ENCODE results near the gene GRAMD1B.
A peak's percentile ranks its signal among the peaks of the same experiment; 100 is the strongest.

Gene GRAMD1B

DNA sequence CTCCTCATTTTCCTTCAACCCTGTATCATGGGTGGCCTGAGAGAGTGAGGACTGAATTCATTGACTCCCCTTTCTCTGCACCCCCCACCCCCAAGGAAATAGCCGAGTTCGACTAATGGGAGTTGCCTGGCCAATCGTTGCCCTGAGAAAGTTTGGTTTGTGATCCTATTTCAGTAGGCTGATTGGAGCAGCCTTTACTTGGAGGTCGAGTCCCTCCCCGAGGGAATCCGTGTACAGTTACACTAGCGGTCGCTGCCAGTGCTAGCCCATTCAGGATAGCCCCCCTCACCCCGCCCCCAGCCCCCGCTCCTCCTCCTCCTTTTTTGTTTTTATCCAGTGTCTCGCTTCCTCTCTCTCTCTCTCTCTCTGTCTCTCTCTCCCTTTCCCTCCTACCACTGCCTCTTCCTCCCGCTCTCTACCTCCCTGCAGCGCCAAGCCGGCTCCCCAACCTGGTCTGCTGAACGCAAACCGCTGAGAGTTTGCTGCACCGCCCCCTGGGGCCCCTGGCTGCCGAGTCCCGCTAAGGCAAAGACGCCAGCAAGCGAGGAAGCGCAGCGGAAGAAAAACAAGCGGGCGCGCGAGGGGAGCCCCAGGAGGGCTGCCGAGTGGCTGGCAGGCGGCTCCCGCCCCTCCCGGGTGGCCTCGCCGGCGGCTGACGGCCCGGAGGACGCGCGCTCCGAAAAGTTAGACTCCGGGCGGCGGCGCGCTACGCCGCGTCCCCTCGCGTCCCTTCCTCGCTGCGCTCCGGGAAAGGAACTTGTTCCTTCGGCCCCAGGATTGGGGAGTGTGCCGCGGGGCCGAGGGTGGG lies at the start of gene GRAMD1B:
Gene GRAMD1B, plus strand, starts transcription at position 357 of the 808 bp plus-strand sequence. CDS start 524 bp downstream, outside the sequence.
- peak; percentile 53 for DNase-seq

DNA sequence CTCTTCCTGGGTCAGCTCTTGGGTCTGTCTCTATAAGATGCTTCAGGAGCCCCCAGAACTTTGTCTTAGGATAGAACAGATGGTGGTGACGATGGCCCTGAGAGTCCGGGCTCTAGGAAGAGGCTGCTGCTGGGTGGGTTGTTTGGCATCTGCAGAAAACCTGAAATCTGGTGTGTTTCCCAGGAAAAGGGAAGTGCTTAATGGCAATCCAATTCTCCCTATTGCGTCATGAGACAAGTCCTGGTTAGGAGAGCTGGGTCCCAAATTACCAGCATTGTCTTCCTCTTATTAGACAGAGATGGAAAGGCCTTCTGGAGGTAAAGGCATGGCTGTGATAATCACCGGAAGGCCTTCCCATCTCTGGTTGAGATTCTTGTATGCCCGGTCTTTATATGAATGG lies 48.9 kb upstream of the GRAMD1B start:
- DNase-seq = no peak

DNA sequence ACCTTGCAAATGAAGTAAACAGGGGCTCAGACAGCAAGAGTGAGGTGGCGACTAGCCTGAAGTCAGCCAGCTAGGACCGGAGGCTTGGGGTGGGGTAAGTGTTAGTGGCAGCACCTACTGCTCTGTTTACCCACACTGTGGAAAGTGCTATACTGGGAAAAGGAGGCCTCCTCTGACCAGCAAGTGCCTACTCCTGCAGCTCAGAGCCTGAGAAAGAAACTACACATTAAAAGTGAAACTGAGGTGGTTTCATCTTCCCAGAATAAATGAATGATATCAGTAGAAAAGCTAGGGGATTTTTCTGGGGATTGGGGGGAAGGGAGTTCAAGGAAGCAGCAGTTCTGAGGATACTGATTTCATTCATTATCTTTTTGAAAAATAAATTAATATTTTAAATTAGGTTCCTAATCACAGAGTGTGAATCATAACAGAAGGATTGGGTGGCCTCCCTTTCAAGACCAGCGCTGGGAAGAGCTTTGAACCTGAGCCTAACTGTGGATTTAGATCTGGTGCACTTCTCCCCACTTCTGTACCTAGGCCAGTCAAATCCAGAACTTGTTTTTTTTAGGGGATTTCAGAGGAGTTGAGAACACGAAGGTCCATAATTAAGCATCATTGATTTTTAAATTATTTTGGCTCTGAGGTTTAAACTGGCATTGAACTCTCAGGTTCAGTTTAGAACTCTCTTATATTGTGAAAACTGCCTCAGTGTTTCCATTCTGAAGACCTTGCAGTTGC lies 48.1 kb upstream of the GRAMD1B start:
- no peak for DNase-seq

DNA sequence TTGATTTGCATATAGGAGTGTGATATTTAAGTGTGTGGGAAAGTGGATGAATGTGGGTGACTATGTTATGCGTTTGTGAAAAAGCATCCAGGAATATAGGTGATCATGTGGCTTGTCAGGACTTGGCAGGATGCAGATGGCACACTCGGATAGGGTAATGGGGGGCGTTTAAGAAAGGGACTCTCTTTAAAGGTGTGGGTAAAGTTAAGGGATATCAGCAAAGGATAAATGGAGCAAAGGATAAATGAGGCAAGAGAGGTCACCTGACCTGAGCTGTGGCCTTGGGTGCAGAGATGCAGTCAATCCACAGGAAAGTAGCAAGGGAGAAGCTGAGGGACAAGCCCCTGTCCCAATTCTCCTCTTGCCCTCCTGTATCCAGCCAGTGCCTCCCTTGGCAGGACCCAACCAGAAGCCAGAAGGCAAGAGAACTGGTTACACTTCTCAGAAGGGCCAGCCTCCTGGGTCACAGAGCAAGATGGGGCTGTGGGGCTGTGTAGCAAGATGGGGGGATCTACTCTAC lies 47.5 kb upstream of the GRAMD1B start:
- no peak for DNase-seq

DNA sequence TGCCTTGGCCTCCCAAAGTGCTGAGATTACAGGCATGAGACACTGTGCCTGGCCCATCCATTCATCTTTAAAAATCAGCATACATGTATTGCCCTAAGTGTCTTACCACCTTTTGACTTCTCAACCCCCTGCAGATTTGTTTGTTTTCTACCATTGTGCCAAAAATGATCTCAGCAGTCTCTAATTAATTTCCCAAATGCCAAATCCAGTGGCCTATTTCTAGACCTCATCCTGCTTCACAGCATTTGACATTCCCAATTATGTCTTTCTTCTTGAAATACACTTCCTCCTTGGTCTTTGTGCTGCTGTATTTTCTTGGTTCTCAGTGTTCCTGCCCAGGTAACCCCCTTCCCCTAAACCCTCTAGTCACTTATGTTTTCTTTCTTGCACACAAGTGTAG lies 46.0 kb upstream of the GRAMD1B start:
- no peak for DNase-seq

DNA sequence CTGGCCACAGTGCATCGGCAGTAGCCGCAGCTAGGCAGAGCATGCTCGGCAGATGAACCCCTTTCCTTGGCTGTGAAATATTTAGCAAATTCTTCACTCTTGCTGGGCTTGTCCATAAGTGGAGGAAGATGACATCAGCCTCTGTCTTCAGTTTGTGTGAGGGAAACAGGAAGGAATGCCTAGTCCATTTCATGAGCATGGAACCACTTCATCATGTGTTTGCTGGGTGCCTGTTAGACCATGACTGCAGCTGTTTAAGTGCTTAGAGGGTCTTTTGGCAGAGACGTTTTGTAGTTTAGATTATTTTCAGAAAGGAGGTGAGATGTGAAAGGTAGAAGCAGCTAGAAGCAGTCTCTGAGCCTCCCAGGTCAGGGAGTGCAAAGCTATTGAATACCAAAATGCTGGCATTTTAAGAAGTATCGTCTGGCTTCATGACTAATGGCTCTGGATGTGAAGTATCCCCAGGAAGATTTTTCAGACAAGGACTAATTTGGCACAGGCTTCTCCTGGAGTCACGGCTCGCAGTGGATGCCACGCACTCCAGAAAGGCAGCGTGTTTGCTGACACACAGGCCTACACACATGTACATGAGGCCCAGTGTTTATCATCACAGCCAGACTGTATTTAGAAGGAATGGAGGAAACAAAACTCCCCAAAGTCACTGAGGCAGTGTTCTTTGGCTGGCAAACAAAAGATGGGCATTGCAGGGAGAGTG lies 43.1 kb upstream of the GRAMD1B start:
- DNase-seq = no peak

DNA sequence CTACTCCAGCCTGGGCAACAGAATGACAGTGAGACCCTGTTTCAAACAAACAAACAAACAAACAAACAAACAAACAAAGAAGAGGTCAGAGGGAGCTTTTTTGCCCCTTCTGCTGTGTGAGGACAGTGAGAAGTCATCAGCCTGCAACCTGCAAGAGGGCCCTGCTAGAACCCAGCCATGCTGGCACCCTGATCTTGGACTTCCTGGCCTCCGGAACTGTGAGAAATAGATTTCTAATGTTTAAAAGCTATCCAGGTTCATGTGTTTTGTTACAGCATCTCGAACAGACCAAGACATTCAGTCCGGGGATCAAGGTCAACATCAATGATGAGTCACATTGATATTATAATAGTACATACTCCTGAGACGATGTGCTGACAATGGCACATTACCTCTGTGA lies 41.4 kb upstream of the GRAMD1B start:
- DNase-seq = no peak

DNA sequence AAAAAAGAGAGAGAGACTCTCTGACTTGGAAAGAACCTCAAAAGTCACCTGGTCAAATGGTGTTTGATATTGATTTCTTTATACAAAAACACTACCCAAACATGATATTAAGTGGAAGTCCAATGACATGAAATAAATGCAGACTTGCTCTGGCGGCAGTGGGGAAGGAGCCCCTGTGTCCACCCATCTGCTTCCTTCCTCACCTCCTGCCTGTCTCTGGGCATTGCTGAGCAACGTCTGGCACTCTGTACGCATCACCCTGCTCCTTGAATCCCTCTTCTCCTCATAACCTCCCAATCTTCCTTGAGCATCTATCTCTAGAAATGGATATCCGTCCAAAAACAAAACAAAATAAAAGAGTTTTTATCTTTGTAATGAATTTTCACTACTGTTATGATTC lies 39.9 kb upstream of the GRAMD1B start:
- DNase-seq = no peak

DNA sequence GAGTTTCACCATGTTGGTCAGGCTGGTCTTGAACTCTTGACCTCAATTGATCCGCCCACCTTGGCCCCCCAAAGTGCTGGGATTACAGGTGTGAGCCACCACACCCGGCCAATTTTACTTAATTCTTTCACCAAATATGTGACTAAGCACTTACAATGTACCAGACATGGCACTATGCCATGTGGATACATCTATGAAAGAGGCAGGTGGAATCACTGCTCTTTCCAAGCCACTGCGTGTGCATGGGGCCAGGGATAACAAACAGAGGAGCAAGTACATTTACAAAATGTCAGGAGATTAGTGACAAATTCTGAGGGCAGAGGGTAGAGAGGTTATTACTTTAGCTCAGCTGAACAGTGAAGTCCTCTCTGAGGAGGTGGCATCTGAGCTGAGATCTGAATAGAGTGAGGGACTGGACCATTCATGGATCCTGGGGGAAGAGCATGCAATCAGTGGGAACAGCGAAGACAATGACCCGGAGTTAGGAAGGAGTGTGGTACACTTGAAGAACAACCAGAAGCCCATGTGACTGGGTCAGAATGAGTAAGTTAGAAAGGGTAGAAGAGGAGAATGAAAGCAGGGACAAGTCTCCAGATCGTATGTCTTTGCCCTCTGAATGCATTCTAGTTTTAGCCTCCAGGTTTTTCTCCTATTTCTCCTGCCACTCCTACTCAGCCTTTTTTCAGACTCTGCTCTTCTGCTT lies 38.3 kb upstream of the GRAMD1B start:
- DNase-seq = no peak

DNA sequence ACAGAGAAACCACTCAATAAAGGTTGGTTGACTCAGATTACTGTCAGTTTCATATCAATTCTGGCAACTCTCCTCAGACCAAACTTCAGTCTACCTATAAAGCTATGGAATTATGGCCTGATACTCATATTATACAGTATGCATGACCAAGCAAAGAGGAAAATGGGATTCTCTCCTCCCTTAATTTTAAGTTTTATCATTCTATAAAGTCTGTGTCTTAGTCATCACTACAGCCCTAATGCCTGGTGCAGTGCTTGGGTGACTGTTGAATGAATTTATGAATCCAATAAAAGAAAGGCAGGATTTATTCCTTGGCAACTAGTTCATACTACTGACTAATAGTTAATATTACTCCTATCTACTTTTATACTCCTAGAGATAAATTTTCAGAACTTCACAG lies 37.6 kb upstream of the GRAMD1B start:
- no peak for DNase-seq

DNA sequence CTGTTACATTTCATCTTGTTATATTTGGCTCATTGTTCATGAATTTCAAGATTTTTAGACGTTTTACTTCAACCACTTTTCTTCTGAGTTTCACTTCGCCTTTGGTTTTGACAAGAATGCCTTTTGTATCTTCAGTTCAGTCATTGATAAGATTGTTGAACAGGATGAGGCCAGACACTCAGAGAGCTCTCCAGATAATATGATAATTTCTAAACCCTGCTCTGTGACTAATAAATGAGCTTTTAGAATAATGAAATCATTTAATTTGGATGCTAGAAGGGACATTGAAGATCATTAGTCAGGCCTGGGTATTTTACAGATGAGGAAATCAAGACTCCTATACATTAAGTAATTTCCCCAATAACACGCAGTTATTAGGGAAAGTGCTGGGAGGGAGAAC lies 37.2 kb upstream of the GRAMD1B start:
- DNase-seq = no peak

DNA sequence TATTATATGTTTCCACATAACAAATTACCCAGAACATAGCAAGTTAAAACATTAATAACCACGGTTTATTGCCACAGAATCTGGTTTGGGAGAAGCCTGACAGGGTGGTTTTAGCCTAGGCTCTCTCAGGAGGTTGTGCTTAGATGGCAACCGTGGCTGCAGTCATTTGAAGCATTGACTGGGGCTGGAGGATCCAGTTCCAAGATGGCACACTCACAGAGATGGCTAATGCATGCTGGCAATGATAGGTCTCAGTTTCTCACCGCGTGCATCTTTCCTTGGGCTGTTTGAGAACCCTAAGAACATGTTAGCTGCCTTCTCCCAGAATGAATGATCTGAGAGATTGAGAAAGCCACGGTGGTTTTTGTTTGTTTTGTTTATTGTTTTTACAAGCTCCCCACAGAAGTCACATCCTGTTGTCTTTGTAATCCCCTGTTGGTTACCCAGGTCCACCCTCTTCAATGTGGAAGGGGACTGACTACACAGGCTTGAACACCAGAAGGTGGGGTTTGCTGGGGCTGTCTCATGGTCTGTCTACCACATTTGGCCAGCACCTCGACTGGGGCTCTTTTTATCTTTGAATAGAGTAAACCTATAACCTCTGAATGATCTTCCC lies 36.6 kb upstream of the GRAMD1B start:
- DNase-seq = no peak

DNA sequence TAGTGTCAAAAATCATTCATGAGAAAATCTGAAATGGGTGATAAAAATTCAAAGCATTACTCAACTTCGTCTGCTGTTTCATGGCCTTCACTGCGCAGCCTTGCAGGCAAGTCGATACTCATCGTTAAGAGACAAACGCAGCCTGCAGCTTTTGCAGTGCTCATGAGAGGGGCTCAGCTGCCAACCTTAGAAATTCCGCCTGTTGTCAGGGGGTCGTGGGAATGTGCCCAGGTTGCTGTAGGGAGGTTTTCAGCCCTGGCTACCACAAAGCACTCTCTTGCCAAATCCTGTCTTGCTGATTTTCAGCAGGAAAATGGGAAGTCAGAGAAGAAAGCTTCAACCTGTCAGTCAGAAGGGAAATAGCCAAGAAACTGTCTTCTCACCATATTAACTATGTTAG lies 25.4 kb upstream of the GRAMD1B start:
- no peak for DNase-seq

DNA sequence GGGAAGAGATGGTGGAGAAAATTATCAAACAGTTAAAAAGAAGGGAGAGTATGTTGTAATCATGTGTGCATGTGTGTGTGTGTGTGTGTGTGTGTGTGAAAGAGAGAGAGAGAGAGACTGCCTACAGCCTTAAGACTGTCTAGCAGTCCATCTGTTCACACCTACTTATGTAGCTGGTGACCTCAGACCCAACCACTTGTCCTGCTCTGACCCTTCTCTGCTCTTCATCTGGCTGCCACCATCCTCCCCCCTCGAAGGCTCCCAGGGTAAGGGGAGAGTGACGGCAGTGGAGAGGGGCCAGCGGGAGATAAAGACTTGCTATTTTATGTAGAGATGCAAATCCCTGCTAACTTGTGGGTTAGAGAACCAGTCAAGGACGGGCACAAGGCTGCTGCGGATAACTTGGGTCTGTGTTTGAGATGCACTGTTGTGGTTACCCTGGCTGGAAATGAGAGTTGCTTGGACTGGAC lies 24.9 kb upstream of the GRAMD1B start:
- no peak for DNase-seq

DNA sequence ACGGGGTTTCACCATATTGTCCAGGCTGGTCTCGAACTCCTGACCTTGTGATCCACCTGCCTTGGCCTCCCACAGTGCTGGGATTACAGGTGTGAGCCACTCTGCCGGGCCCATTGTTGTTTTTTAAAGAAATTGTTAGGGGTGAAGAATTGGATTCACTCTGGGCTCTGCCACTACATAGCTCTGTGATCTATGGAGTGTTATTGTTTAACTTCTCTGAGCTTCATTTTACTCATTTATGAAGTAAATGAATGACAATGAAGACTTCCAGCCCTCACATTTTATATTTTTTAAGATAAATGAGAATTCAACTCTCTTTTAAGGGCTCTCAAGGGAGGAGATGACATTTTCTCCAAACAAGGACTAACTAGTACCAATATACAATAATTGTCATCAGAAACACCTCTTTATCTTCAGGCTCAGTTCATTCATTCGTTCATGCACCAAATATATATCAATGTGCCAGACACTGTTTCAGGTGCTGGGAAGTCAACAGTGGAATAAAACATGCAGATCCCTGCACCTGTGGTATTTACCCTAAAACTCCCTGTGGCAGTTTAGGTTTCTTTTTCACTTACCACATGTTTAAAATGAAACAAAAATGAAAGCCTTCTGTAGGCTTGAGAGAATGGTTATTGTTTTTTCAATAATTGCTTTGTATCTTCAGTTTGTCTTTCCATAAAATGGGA lies 23.5 kb upstream of the GRAMD1B start:
- DNase-seq = no peak

DNA sequence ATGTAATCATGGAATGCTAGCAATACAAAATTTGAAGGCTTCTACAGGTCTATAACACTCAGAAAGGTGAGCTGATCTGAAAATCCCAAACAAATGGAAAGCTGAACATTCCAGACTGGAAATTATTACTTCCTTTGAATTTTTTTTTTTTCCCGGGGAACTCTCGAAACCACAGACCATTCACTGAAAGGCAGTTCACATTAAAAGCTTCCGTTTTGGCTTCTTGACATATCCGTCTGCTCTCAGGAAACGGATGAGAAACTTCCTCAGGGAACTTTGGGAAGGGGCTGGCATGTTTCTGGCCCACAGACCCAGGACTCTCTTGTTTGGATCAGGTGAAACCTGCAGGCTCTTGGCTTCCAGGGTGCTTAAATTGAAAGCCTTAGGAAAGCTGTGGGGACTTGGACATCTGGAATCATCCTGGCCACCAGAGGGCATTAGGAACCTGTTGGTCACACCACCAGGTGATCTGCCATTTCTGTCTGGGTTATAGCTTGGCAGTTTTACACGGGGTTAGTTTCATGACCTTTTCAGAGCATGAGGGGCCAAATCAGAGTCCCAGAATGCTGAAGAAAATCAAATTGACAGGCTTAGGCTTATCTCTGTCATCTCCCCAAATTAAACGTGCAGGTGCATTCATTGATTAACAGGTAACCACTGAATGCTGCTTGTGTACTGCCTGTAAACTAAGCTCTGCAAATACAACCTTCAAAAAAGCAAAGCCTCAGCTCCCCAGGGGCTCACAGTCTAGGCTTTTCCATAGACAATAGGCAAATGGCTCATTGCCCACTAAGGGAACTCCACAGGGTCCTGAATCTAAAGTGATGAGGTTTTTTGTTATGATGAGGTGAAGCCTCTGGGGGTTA lies 22.7 kb upstream of the GRAMD1B start:
- peak; percentile 44 for DNase-seq

DNA sequence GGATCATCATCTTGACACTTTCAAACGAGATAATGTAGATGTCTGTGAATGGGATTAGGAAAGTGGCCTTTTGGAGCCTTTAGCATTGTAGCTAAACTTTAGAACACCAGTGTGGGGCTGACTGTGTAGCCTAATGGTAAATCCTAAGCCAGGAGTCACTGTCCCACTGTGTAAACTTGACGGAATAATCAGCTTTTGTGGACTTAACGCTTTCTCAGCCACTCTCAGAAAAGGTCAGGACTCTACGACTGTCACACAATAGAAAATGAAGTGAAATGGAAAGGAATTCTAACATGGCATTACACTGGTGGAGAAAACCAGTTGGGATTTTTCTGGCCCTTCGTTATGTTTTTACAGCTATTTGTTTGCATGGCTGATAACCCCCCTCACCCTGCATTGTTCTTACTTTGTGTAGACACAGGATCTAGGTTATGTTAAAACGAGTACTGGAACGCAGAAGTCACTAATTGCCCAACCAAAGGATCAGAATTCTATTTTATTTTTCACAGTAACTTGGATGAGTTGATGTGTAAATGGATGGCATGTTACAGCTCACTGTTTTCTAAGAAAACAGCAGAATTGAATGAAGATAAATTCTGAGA lies 22.0 kb upstream of the GRAMD1B start:
- DNase-seq = no peak

DNA sequence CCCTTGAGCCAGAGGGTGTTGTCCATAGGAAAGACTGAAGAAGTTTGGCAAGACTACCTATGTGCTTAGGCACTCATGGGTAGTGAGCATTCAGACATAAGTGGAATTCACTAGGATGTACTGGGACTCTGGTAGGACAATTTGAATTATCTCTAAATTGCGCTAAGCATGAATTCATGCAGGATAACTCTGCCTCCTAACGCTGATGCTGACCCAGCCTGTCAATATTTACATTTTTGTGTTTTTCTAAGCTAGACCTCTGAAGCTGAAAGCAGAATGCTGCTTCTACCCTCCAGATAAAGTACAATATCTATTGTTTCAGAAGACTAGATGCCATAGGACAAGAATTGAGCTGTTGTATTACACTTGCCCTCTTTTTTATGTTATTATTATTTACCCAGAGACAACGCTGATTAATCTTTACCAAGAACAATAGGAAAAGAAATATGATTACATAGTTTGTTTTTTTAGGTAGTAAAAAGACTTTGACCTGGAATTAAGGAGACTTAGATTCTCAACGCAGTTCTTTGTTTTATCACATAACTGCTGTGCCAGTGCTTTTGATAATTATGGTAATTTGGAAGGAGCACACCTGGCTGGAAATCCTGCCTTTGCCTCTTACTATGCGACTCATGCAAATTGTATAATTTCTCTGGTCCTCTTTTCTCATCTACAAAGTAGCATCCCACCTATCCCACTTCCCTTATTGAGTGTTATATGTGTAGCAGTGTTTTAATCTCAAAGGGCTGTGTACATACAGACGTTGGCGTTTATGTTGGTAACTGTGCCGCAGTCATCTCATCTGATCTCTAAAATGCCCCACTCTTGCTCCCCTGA lies 21.2 kb upstream of the GRAMD1B start:
- no peak for DNase-seq
